Stimulated activated naive CD8-positive, alpha-beta T cell treated with anti-CD3 and anti-CD28 coated beads, Interleukin-15, Interleukin-2, amounts not matched to agents 100 ng/mL and 50 ng/mL, for 24 hours (primary cell): ENCODE measurements around the gene ARL3.

Source experiments
- H3K27ac Mint-ChIP-seq: one replicate; pipeline ENCODE4 v1.8.0; 2021; ENCODE audit warnings: mild to moderate bottlenecking, mixed read lengths
- H3K27me3 Mint-ChIP-seq: one replicate; pipeline ENCODE4 v1.8.0; 2021; ENCODE audit warnings: mixed read lengths
- H3K36me3 Mint-ChIP-seq: one replicate; pipeline ENCODE4 v1.8.0; 2021; ENCODE audit warnings: low read depth, mixed read lengths
- H3K4me1 Mint-ChIP-seq: one replicate; pipeline ENCODE4 v1.8.0; 2021; ENCODE audit warnings: low read depth, mixed read lengths
- H3K4me3 Mint-ChIP-seq: one replicate; pipeline ENCODE4 v1.8.0; 2021; ENCODE audit warnings: mild to moderate bottlenecking, mixed read lengths
- H3K9me3 Mint-ChIP-seq: one replicate; pipeline ENCODE4 v1.8.0; 2021; ENCODE audit warnings: mixed read lengths

ARL3 gene

DNA sequence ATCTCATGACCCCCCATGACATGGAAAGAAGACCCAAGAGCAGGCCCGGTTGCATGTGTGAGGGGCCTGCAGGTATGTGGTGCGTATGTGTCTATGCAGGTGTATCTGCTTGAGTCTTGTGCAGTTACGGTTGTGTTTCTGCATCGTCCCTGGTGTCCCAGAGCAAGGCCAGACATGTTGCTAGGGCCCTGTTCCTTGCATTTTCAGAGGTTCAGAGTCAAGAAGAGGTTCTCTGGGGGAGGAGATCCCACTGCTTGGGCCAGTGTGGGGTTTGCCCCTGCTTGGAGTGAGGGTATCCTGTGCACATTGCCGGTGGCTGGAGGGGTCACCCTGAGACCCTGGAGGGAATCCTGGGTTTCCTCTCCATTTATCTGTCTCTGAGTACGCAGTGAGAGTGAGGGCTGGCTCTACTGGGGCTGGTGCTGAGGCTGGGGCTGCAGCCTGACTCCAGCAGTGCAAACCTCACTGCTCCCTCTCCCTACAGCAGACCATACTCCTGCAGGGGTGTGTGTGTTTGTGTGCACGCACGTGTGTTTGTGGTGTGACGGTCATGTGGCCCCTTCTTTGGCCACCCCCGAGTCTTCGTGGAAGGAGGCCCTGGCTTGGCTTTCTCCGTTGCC, 65.8 kb downstream of the ARL3 start:
- H3K27me3 Mint-ChIP-seq = no peaks in the 10 kb centered on the region
- H3K27ac Mint-ChIP-seq = peak overlapping the region; percentile 61
- H3K4me3 Mint-ChIP-seq = peak overlapping the region; percentile 98
- H3K9me3 Mint-ChIP-seq = no peaks in the 10 kb centered on the region
- H3K4me1 Mint-ChIP-seq = peaks cover 68% of the 10 kb centered on the region
- H3K36me3 Mint-ChIP-seq = peaks cover 20% of the 10 kb centered on the region

DNA sequence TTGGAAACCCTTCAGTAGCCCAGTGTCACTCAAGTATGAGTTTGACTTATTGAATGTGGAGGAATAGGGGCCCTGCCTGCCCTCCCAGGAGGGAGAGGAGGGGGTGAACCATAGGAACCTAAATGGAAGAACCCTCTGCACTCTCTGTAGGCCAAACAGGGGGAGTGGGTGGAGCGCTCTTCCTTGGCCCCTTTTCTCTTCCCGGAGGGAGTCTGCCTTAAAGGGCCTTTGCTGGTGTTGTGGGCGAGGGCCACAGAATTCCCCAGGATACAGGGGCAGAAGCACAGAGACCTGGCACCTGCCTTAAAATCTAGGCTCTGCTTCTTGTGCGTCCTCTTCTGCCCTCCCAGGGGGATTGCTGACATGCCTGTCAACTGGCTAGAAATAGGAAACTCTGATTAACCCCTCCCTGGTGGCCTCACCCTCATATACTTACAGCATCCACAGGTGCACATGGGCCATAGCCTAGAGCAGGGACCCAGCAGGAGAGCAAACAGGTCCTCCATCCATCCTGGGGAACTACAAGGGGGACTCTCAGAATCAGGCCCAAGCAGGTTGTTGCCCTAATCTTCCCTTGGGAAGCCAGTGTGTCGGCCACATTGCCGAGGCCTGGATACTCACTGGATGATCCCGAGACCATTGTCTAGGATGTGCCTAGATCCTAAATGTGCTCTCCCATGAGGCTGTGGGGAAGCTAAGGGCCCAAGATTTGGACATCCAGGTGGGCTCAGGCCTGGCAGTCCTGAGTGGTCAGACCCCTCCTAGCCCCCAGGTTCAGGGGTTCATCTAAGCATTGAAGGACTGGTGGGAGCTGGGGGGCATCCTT, 66.5 kb downstream of the ARL3 start:
- H3K27me3 Mint-ChIP-seq = no peaks in the 10 kb centered on the region
- H3K4me3 Mint-ChIP-seq = peak overlapping the region; percentile 98
- peaks cover 61% of the 10 kb centered on the region for H3K4me1 Mint-ChIP-seq
- H3K36me3 Mint-ChIP-seq = peaks cover 15% of the 10 kb centered on the region
- no peaks in the 10 kb centered on the region for H3K9me3 Mint-ChIP-seq
- no peak overlapping the region for H3K27ac Mint-ChIP-seq

DNA sequence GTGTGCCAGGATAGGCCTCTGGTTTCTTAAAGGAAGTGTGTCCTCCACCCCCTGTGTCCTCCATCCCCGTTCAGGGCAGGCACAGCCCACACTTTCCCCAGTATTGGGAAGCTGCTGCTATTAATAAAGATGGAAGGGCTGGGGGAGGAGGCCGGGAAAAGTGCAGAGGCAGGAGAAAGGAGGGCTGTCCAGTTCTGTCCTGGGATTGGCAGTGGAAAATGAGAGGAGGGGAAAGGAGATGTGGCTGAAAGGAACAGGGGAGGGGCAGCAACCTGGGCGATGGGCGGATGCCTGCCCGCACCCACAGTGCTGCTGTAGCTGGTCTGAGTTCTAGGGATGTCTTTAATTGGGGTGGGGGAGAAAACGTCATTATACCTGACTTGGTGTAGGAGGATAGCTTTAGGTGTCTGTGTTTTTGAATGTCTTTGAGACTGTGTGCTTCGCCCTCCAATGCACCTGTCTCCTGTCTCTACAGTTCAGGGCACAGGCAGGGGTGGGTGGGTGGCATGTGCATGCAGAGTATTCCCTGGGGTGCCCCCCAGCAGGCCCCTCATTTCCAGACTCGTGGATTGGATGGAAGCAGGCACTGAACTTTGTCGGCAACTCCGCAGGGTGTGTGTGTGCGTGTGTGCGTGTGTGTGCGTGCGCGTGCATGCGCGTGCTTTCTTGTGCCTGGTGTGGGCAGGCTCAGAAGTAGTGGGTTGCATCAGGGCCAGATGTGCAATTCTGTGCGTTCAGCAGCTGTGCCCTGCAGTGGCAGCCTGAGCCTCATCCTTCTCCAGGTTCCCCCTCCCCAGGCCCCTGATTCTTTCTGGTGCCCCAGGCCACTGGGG, 67.4 kb downstream of the ARL3 start:
- Mint-ChIP-seq H3K36me3 (peaks cover 8% of the 10 kb centered on the region), H3K4me3 (peak overlapping the region; percentile 98), H3K27ac (peak overlapping the region; percentile 84), H3K4me1 (peaks cover 54% of the 10 kb centered on the region), H3K9me3 (no peaks in the 10 kb centered on the region), H3K27me3 (no peaks in the 10 kb centered on the region)

DNA sequence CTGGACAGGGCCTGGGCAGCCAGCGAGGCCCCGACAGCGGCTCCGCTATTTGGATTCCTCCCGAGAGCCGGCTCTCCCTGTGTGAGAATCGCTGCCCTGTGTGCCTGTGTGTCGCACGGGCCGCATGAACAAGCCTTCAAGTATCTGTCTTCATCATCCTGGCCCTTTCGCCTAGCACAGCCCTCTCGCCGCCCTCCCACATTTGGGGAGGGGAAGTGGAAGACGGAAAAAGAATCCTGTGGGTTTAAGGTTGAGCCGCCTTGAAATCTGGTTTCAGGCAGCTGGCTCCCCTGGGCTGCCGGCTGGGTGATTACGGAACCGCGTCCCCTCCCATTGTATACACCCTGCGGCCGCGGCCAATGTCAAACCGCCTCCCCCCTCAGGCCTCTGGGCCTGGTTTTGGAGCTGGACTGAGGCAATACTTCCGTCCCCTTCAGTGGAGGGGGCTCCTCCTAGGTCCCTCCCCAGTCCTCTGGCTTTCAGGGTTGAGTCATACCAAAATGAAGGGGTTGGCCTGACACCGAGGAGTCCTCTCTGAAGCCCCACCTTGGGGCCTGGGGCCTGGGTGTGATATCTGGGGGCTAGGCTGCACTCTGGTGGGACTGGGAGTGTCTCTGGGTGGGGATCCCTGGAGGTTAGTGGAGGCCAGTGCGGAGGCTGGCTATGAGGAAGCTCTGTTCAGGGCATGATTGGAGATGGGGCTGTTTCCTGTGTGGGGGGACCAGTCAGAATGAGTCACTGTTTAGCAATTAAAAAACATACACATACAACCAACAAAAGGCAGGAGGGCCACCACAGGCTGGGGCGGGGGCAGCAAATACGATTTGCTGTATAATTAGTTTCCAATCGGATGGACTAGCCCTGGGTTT, 68.2 kb downstream of the ARL3 start:
- Mint-ChIP-seq H3K4me3 (peak overlapping the region; percentile 98), H3K4me1 (peaks cover 51% of the 10 kb centered on the region), H3K27me3 (no peaks in the 10 kb centered on the region), H3K27ac (peak overlapping the region; percentile 84), H3K36me3 (peaks cover 8% of the 10 kb centered on the region), H3K9me3 (no peaks in the 10 kb centered on the region)

DNA sequence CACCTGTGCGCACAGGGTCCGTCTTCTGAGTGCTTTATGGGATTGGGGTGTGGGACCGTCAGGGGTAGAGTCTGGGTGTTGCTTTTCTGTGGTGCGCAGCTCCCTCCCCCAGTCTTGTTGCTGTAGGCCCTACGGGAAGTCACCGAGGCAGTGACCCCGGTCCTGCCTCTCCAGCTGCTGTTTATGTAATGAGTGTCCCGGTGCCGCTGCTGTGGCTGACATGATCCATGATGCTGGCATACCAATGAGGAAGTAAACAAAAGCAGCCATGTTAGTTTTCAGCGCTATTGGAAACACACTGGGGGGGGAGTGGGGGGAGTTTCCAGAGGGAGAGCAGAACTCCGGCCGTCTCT, 68.8 kb downstream of the ARL3 start:
- H3K27me3 Mint-ChIP-seq = no peaks in the 10 kb centered on the region
- peak overlapping the region; percentile 98 for H3K4me3 Mint-ChIP-seq
- H3K4me1 Mint-ChIP-seq = peaks cover 45% of the 10 kb centered on the region
- H3K36me3 Mint-ChIP-seq = peaks cover 8% of the 10 kb centered on the region
- no peaks in the 10 kb centered on the region for H3K9me3 Mint-ChIP-seq
- peak overlapping the region; percentile 84 for H3K27ac Mint-ChIP-seq

DNA sequence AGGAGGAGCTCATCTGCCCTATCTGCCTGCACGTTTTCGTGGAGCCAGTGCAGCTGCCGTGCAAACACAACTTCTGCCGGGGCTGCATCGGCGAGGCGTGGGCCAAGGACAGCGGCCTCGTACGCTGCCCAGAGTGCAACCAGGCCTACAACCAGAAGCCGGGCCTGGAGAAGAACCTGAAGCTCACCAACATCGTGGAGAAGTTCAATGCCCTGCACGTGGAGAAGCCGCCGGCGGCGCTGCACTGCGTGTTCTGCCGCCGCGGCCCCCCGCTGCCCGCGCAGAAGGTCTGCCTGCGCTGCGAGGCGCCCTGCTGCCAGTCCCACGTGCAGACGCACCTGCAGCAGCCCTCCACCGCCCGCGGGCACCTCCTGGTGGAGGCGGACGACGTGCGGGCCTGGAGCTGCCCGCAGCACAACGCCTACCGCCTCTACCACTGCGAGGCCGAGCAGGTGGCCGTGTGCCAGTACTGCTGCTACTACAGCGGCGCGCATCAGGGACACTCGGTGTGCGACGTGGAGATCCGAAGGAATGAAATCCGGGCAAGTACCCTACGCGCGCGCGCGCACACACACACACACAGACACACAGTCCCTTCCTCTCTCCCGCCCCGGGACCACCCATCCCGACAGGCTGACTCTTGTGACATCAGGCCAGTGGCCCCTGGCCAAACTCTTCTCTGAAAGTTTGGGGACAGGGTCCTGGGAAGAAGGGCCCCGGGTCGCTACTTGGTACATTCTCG, 69.4 kb downstream of the ARL3 start:
- Mint-ChIP-seq H3K4me1 (peaks cover 41% of the 10 kb centered on the region), H3K36me3 (peaks cover 8% of the 10 kb centered on the region), H3K9me3 (no peaks in the 10 kb centered on the region), H3K27ac (peak overlapping the region; percentile 84), H3K27me3 (no peaks in the 10 kb centered on the region), H3K4me3 (peak overlapping the region; percentile 98)

DNA sequence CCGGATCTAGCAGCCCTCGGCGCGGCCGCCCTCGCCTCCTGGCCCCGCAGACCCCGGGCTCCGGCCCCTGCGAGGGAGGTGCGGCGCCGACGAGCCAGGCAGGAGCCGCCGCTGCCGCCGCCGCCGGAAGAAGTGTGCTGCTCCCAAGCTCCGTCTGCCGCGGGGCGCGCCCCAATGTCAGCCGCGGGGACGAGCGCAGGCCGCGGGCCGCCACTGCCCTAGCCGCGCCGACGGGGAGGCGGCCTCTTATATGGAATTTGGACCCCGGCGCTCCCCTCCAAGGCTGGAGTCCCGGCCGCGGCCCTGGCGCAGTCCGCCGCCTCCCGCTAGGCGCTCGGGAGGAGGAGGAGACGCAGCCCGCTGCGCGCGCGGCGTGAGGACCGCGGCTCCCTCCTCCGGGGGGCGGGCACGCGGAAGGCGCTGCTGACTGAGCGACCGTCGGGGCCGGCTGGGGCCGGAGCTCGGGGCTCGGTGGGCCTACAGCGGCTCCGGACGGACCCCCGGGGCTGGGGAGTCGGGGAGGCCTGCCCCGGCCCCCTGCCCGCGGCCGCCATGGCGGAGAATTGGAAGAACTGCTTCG, 70.0 kb downstream of the ARL3 start, which contains the start of gene TRIM8:
Gene TRIM8 (plus strand): TSS at position 414 of the 580 bp plus-strand sequence. CDS start 139 bp downstream, at position 553.
- H3K27me3 Mint-ChIP-seq = no peaks in the 10 kb centered on the region
- H3K27ac Mint-ChIP-seq = peak within 1 kb of the TSS; percentile 84
- peaks cover 8% of the 10 kb centered on the region for H3K36me3 Mint-ChIP-seq
- H3K9me3 Mint-ChIP-seq = no peaks in the 10 kb centered on the region
- peak within 1 kb of the TSS; percentile 98 for H3K4me3 Mint-ChIP-seq
- peaks cover 39% of the 10 kb centered on the region for H3K4me1 Mint-ChIP-seq

DNA sequence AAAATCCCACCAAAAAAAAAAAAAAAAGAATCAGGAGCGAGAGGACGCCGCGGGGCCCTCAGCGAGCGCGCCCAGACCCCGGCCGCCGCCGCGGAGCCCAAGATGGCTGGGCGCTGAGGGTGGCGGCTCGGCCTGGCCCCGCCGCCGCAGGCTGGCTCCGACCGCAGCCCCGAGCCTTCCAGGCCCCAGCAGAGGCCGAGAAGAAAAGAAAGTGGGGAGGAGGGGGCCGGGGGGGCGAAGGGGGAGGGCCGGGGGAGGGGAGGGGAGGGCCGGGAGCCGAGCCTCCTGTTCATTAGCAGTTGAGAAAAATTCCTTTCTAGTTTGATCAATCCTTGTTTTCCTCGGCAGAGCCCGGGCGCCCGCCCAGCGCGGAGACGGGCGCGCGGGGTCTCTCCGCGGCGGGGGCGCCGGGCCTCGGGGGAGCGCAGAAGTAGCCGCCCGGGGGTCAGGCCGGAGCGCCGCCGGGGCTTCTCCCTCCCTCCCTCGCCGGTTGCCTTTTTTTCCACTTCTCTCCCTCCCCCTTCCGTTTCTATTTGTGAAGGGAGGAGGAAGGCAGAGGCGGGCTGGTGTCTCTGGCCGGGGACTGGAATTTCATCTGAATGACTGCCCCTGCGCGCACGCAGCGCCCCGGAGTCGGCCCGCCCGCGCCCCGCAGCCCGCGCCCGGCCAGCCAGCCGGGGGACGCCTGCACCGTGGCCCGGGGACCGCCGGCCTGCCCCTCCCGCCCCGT, 70.7 kb downstream of the ARL3 start:
- no peaks in the 10 kb centered on the region for H3K9me3 Mint-ChIP-seq
- H3K36me3 Mint-ChIP-seq = peaks cover 8% of the 10 kb centered on the region
- H3K4me1 Mint-ChIP-seq = peaks cover 33% of the 10 kb centered on the region
- H3K27me3 Mint-ChIP-seq = no peaks in the 10 kb centered on the region
- peak overlapping the region; percentile 89 for H3K27ac Mint-ChIP-seq
- H3K4me3 Mint-ChIP-seq = peak overlapping the region; percentile 88

DNA sequence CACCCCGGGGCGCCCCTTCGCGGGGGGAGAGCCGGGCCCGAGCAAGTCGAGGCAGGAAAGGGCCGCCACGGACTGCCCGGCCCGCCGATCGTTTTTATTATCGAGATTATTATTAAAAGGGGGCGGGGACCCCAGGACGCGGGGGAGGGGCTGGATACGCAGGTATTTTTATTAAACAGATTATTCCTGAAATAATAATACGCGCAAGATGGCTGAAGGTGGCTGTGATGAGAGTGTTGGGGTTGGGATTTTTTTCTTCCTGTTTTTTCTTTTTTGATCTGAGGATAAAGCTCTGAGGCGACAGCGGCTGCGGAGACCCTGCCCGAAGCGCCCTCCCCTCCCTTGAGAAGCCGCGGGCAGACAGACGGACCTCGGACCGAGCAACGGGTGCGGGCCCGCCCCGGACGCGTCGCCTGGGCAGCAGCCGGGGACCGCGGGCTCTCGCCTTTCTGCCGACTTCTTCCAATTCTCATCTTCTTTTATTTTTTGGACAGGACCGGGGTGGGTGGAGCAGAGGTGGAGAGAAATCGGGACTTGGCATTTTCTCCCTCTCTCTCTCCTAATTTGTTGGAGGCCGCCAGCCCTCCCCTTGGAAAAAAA, 71.4 kb downstream of the ARL3 start:
- H3K36me3 Mint-ChIP-seq = peaks cover 8% of the 10 kb centered on the region
- H3K27ac Mint-ChIP-seq = peak overlapping the region; percentile 89
- peaks cover 26% of the 10 kb centered on the region for H3K4me1 Mint-ChIP-seq
- H3K27me3 Mint-ChIP-seq = no peaks in the 10 kb centered on the region
- H3K9me3 Mint-ChIP-seq = no peaks in the 10 kb centered on the region
- peak overlapping the region; percentile 88 for H3K4me3 Mint-ChIP-seq

DNA sequence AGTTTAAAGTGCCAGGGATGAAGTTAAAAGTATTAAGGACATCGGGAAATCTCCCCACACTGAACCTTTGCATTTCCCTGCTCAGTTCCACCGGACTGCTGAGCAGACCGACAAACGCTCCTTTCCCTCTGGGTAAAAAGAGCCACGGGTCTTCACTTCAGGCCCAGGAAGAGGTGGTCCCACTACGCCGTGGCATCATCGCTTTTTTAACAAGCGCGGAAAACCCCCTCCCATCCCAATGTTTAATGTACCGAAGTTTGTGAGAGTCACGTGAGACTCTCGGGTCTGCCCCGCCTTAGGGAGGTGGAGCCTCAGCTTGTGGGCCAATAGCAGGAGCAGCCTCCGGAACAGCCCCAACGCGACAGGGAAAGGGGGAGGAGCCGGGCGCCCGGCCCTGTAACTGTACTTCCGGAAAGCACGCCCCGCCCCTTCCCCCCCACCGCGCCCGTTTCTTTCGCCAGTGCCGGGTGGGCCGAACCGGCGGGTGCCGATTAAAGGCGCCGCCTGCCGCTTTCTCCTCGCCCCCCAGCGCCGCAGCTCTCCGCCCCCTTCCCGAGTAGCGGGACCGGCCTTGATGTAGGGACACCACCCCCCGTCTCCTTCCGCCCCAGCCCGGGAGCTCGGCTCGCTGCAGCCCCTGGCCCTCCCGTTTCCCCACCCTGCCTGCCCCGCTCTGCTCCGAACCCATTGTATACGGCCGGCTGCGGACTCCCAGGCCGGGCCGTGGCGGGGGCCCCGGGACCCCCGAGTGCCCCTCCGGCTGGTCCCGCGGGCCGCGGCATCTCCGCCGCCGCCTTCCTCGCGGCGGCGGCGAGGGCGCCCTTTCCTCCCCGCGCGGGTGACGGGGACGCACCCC, 72.1 kb downstream of the ARL3 start:
- peaks cover 8% of the 10 kb centered on the region for H3K36me3 Mint-ChIP-seq
- H3K4me1 Mint-ChIP-seq = peaks cover 19% of the 10 kb centered on the region

DNA sequence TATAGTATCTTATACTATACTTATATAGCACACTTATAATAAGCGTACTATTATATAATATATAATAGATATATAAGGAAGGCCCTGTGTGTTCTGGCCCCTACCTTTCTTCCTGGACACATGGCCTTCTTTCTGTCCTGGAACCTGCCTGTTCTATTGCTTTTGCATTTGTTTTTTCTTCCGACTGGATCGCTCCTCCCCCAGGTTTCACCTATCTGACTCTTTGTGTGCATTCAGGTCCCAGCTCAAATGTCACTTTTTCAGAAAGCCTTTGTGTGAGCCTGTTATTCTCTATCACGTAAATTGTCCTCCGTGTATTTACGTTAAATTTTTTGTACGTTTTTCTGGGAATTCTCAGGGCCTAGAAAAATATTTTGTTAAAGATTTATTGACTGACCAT, 72.8 kb downstream of the ARL3 start:
- peaks cover 12% of the 10 kb centered on the region for H3K4me1 Mint-ChIP-seq
- H3K36me3 Mint-ChIP-seq = peaks cover 3% of the 10 kb centered on the region
- peak overlapping the region; percentile 90 for H3K27ac Mint-ChIP-seq
- no peaks in the 10 kb centered on the region for H3K9me3 Mint-ChIP-seq
- H3K4me3 Mint-ChIP-seq = peak overlapping the region; percentile 87
- H3K27me3 Mint-ChIP-seq = no peaks in the 10 kb centered on the region

More for the DNA sequence above, 72.1 kb downstream of the ARL3 start:
- H3K9me3 Mint-ChIP-seq = no peaks in the 10 kb centered on the region
- H3K27ac Mint-ChIP-seq = peak overlapping the region; percentile 90
- H3K4me3 Mint-ChIP-seq = peak overlapping the region; percentile 88
- H3K27me3 Mint-ChIP-seq = no peaks in the 10 kb centered on the region

DNA sequence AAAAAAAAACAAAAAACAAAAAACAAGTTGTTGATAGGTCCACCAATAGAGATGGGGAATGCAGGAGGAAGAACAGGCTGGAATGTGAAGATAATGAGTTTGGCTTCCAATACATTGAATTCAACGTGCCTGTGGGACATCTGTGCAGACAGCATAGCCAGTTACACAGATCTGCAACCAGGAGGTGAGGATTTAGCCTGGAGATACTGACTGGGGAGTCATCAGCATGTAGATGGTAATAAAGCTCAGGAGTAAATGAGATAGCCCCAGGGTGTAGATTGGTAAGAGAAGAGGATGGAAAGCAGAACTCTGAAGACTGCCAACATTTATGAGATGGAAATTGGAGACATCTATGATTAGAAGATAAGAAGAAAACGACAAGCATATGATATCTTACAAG, 74.7 kb downstream of the ARL3 start:
- Mint-ChIP-seq H3K27ac (peak overlapping the region; percentile 21), H3K4me3 (no peak overlapping the region), H3K36me3 (no peaks in the 10 kb centered on the region), H3K27me3 (no peaks in the 10 kb centered on the region), H3K4me1 (peaks cover 22% of the 10 kb centered on the region), H3K9me3 (no peaks in the 10 kb centered on the region)
